Ramos (cell line): ENCODE results near the gene CYP51A1.
"Not testable (repeated sequence)": the region's sequence is repeated elsewhere in the genome, so short reads cannot be mapped to it uniquely, and the experiment has no call there.

Source experiments
- in situ Hi-C: fragments of 300-500 bp; cut with MboI; formaldehyde crosslinking; loops from one replicate; pipeline ENCODE4 v1.14.3; 2022; ENCODE audit warnings: low sequenced_read_pairs; ENCODE audit not compliant: unreplicated experiment

Gene CYP51A1

DNA sequence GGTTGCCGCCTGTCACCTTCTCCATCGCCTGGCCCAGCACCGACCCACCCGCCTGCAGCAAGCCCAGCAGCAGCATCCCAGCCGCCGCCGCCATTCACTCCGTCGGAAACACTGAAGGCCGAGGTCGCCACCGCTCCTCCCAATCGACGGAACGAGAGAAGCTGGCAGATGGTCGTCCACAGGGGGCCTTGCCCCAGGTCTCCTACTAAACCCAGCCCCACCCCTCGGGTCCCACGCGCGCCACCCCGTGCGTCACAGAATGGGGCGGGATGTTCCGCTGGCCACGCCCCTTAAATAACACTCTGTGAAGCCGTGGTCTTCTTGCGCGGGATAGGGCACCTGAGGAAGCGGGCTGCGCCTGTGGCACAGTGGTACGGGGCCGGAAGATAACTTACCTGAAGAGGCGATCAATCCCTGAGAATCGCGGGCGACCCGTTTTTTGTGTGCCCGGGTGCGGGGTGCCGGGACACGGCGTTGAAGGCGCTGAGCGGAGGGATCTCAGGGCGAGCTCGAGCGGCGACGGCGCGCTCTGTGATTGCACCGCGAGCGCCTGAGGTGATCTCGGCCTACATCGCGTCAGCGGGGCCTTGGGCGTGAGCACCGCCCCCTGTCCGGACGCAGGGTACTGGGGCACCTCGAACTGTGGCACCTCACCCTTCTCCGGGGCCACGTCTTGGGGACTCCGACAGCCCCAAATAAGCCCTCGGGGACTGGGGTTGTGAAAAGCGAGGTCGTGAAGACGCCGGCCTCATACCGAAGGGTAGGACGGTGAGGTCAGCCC is at the start of gene CYP51A1:
Gene CYP51A1, minus strand, starts transcription at position 207 of the 781 bp plus-strand sequence. Its CDS starts 113 bp downstream, at position 94.
- in situ Hi-C loops: no loop called here

DNA sequence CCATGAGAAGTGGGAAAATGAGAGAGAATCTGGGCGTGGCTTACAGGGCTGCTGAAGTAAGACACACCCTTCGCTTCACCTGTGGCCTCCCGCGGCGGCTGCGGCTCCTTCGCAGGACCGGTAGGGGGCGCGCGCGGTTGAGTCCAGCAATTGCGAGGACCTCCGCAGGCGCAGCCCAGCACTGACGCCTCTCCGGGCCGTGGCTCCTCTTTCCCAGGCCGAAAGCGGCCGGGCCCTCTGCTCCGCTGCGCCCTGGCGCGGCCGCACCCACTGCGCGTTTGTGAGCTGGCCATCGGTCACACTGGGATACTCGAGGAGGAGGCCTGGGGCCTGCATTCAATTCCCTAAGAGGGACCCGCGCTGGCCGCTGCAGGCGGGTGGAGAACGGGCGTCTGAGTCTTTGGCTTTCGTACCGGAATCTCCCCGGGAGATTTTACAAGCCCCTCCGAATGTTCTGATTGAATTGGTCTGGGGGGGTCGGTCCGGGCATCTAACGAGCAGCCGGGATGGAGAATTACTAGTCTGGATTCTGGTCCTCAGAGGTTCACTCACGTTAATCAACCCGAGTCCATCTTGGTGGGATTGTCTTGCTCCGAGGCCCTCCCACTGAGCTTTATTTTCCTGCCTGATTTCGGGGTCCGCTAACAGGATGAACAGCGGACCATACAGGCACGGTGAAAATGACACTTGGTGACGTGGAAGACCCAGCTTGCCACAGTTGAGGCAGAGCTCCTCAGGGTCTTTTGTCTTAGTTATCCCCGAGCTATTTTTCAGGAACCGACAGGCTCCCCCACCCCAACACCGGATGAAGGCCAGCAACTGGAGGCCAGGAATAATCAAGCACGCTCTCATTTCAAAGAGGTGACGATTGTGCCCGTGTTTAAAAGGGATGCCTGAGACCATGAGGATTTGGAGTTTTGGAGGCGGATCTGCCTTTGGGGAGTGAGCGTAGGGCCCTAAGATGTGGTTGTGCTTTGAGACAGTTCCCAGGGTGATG is 44.9 kb upstream of the CYP51A1 start, which contains the start of gene LRRD1:
Gene LRRD1, minus strand, starts transcription at position 215 of the 997 bp plus-strand sequence. CDS start 13,940 bp downstream, outside the sequence.
- in situ Hi-C loops: no loop called here

DNA sequence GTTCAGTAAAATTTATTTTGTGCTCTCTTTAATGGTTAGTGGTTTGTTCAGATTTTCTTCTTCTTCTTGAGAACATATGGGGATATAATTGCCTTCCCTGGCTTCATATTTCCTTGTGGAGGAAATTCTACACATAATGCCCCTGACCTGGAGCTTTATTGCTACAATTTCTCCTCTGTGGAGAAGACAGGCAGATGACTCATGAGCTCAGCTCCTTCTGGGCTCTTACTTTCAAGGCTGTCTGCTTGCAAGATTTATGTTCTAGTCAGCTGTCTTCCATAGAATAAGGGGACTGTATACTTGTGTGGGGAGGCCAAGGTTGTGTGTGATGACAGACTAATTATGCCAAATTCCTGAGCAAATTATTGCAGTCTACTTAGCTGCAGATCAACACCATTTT is 43.1 kb upstream of the CYP51A1 start:
- in situ Hi-C loops: no loop called here

DNA sequence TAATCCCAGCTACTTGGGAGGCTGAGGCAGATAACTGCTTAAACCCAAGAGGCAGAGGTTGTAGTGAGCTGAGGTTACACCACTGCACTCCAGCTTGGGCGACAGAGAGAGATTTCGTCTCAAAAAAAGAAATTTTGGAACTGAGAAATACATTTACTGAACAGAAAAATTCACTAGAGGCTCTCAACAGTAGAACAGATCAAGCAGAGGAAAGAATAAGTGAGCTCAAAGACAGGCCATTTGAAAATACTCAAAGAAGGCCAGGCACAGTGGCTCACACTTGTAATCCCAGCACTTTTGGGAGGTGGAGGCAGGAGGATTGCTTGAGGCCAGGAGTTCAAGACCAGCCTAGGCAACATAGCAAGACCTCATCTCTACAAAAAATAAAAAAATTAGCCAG is 35.3 kb upstream of the CYP51A1 start:
- in situ Hi-C loops: not testable (repeated sequence)

DNA sequence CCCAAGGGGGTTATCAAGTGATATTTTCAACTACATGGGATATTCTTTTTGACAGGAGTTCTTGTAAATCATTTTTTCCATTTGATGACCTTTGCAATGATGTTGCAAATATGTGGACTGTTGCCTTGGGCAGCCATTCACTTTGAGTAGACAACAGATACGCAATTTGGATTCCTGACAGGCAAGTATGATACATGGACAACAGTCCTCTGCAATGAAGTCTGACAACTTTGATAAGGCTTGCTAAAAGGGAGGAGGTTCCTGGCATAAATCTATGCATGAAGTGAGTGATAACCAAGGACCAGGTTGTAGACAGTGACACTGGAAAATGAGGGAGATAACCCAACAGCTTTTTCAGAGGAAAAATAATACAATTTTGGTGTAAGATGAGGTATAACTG is 27.0 kb upstream of the CYP51A1 start:
- in situ Hi-C loops: no loop called here

DNA sequence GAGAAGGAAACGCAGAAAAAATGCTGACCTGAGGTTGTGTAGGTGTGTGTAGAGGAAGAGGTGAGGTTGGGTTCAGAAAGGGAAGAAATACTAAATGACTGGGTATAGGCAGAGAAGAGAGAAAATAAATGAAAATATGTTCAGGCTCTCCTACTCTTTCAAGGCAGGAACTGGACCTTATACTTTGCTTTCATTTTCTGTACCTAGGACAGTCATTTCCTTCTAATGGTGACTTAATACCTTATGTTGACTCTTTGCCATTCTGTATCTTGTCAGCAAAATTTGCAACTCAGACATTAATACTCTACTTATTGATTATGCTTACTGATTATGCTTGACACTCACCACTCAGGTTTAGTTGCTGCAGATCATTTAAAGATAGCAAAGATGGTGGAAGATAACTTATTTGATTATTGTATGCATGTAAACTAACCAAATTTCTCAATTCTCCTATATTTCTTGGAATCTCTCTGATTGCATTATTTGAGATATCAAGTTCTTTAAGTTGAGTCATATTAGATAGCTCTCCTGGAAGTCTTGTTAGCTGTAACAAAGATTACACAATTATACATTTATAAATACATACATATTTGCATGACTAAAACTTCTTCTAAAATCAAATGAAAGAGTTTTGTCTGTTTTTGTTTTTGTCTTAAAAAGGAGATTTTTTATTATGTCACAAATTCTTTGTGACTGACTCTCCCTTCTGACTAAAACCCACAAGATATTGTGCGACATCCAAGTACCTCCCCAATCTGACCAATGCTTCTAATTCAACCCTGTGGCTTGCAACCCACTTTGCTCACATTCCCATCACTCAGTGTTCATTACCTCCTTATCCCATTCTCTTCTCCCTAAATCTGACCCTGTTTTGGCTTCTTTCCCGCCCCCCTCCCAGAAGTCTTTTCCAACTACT is 24.6 kb upstream of the CYP51A1 start:
- in situ Hi-C loops: no loop called here

DNA sequence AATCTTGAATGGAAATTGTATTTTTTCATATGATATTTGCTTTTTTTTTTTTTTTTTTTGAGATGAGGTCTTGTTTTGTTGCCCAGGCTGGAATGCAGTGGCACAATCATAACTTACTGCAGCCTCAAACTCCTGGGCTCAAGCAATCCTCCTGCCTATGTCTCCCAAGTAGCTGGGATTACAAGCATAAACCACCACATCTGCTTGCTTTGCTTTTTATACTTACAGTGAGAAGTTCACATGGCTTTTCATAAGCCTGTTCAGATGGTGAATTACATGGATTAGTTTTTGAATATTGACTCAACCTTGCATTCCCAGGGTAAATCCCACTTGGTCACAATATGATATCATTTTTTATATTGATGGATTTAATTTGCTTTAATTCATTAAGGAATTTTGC is 22.7 kb upstream of the CYP51A1 start:
- in situ Hi-C loops: no loop called here

DNA sequence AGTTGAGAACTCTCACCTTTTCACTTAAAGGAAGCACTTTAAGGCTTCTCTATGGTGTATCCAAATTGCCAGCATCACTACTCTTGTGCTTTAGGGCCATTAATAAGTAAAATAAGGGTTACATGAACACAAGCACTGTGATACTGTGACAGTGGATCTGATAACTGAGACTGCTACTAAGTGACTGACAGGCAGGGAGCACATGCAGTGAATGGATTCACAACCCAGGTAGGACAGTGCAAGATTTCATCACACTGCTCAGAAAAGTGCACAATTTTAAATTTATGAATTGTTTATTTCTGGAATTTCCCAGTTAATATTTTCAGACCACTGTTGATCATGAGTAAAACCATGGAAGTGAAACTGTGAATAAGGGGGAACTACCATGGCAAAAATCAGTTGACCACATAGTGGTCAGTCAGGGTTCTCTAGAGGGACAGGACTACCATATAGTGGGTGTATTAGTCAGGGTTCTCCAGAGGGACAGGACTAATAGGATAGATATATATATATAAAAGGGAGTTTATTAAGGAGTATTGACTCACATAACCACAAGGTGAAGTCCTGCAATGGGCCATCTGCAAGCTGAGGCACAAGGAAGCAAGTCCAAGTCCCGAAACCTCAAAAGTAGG is 20.9 kb upstream of the CYP51A1 start:
- in situ Hi-C loops: no loop called here

DNA sequence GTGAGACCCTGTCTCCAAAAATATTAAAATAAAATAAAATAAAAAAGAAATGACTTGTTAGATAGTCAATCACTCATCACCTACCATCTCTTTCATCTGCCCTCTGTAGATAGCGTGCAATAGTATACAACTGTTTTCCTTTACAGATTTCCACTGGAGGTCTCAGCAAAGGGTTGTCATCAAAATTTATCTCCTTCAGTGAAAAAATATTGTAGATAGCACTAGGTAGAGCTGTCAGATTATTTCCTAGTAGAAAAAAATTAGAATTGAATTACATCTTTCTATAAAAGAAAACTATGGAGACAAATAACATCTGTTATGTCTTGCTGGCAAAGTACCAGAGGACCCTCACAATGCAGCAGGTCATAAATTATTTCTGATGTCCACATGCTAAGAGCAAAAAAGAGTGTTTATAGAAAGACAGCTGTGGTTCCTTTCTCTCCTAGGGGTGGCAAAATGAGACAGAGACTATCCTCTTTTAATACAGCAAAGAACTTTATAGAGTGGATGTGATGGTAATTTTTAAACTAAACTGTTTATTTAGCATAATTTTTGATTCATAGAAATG is 16.3 kb upstream of the CYP51A1 start:
- in situ Hi-C loops: no loop called here

DNA sequence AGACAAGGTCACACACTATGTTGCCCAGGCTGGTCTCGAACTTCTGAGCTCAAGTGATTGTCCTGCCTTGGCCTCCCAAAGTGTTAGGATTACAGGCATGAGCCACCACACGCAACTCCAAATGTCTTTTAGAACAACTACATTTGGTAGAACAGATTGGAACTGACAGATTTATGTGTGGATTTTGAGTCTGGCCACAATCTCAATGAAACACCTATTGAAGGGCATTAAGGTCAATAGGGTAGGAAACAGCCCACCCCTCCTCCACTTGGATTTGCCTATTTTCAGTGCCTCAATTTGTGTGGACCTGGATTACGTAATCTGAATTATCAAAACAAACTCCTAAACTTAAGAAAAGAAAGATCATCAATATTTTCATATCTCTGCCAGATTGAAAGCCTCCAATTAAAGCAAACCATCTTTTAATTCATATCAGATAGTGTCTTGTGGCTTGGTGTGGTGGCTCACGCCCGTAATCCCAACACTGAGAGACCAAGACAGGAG is 15.5 kb upstream of the CYP51A1 start:
- in situ Hi-C loops: no loop called here

DNA sequence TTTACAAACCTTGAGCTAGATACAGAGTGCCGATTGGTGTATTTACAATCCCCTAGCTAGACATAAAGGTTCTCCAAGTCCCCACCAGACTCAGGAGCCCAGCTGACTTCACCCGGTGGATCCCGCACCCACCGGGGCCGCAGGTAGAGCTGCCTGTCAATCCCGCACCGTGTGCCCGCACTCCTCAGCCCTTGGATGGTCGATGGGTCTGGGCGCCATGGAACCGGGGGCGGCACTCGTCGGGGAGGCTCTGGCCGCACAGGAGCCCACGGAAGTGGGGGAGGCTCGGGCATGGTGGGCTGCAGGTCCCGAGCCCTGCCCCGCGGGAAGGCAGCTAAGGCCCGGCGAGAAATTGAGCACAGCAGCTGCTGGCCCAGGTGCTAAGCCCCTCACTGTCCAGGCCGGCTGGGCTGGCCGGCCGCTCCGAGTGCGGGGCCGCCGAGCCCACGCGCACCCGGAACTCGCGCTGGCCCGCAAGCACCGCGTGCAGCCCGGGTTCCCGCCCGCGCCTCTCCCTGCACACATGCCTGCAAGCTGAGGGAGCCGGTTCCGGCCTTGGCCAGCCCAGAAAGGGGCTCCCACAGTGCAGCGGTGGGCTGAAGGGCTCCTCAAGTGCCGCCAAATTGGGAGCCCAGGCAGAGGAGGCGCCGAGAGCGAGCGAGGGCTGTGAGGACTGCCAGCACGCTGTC is 9.1 kb upstream of the CYP51A1 start:
- in situ Hi-C loops: not testable (repeated sequence)

DNA sequence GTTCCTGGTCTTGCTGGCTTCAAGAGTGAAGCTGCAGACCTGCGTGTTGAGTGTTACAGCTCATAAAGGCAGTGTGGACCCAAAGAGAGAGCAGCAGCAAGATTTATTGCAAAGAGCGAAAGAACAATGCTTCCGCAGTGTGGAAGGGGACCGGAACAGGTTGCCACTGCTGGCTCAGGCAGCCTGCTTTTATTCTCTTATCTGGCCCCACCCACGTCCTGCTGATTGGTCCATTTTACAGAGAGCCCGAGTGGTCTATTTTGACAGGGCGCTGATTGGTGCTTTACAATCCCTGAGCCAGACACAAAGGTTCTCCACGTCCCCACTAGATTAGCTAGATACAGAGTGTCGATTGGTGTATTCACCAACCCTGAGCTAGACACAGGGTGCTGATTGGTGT is 8.5 kb upstream of the CYP51A1 start:
- in situ Hi-C loops: not testable (repeated sequence)

DNA sequence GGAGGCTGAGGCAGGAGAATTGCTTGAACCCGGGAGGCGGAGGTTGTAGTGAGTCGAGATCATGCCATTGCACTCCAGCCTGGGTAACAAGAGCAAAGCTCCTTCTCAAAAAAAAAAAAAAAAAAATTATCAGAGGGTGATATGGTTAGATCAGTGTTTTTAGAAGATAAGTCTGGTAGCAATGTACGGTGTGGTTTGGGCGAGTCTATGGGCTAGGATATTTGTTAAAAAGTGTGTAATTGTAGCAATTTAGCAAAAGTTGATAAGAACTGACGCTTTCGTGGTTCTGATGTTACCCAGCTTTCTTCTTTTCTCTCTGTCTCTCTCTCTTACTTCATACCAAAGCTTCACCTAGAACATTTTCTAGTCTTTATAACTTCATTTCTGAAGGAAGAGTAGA is 6.9 kb upstream of the CYP51A1 start:
- in situ Hi-C loops: no loop called here

DNA sequence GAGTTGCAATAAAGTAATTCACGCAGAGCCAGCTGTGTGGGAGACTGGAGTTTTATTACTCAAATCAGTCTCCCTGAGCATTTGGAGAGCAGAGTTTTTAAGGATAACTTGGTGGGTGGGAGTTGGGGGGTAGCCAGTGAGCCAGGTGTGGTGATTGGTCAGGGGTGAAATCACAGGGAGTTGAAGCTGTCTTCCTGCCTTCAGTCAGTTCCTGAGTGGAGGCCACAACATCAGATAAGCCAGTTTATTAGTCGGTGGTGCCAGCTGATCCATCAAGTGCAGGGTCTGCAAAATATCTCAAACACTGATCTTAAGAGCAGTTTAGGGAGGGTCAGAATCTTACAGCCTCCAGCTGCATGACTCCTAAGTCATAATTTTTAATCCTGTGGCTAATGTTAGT is 3.3 kb upstream of the CYP51A1 start:
- in situ Hi-C loops: no loop called here

DNA sequence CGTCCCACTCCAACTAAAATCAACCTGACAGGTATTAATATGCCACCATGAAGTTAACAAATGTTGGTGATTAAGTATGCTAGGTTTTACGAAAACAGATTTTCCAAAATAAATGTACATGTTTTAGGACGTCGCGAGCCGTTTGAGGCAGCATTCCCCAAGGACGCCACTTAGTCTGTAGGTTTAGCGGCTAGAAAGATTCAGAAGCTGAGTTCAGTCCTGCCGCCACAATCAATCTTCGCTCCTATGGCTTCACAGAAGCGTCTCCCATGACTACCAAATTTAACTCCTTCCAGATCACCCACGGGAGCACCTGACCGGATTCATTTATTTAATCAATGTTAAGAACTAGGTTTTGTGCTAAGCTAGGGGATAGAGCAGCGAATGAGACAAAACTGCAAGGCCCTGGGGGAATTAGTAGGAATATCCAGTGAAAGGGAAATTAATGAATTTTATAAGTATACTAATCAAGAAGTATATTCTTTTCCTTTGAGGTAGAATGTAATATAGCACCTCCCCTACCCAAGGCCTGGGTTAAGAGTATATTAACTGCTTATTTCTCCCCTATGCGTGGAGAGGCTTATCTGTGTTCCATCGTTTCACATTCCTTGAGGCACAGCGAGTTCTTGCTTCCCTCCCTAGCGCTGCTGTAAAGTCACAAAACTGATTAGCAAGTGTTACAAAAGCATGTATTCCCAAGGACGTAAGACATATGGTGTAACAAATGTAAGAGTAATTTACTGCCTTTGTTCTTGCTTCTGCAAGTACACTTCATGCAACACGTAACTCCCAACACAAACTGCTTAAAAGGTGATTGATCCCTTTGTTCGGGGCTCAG is 994 bp upstream of the CYP51A1 start:
- in situ Hi-C loops: no loop called here

DNA sequence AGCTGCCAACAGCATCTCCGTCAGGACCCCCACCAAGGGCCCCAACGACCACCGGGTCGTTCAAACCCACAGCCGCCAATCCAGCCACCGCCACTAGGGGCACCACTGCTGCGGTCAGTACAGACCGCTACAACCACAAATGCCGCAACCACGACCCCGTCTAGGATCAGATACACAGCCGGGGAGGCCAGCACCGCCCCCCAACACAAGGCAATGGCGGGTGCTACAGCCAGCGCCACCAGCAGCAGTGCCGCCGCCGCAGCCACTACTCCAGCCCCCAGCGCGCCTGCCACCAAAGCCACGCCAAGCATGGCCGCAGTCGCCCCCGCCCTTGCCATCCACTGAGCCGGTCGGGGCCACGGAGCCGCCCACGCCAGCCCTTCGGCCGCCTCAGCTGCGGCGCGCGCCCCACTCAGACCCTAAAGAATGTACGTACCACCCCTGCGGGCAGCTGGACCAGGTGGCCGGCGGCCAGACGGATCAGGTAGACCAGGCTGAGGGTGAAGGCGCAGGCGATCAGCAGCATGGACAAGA is 473 bp downstream of the CYP51A1 start:
- in situ Hi-C loops: no loop called here

DNA sequence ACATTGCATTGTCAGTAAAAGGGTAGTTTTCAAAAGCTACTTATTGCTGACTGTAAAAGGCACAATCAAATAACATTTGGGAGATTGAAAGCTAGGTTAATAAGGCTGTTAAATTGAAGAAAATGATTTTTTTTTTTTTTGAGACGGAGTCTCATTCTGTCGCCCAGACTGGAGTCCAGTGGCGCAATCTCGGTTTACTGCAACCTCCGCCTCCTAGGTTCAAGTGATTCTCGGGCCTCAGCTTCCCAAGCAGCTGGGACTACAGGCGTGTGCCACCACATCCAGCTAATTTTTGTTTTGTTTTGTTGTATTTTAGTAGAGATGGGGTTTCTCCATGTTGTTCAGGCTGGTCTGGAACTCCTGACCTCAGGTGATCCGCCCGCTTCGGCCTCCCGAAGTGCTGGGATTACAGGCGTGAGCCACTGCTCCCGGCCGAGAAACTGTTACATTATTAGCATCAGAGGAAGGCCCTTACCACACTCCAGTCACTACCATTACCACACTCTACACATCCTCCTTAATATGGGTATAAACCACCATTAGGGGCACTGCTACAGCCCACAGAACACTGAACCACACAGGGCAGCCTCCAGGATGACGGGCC is 1.0 kb downstream of the CYP51A1 start:
- in situ Hi-C loops: no loop called here
